HG03060 (cell line): ENCODE results near the gene BAZ2A.
"Not testable (repeated sequence)": the region's sequence is repeated elsewhere in the genome, so short reads cannot be mapped to it uniquely, and the experiment has no call there.

Experiments
- ATAC-seq: cut with Tn5 transposase; IDR thresholded peaks from one replicate; pipeline ENCODE4 v1.9.1; 2021; ENCODE audit warnings: low read depth, moderate number of reproducible peaks; ENCODE audit not compliant: unreplicated experiment

BAZ2A gene

GRCh38 chr12:56599797-56600196 is 30.3 kb downstream of the BAZ2A start:
- ATAC-seq: no peak

- ATAC-seq: no peak
Measured at GRCh38 chr12:56599041-56599440, 31.1 kb downstream of the BAZ2A start.

- ATAC-seq: no peak
Measured at GRCh38 chr12:56596815-56597214, 33.3 kb downstream of the BAZ2A start.

DNA sequence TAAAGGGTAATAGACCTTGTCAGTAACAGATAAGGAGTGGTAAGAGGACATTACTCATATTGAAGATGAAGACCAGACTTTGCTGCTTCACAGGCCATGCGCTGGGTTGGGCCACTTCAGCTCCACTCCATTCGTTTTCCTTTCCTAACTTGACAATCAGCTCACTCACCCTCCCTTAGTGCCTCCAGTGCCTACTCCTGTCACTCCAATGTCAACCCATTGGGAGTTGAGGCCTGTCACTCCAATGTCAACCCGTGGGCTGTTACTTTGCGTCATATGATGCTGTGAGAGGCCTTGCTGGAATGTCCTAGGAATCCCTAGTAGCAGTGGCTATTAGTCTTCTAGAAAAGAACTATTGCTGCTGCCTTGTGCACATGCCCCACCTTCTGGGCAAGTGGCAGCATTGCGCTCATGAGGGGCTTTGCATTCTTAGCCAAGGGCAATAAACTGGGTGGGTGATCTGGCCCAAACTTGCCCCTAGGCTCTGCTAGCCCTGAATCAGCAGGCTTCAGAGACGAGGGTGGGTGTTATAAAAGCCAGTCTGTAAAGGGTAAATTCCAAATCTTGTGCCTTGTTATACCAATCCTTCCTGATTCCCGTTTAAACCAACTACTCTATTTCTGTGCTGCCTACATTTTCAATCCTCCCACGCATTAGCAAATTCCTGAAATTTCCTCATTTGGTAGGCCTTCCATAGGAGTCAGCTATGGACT is 36.1 kb downstream of the BAZ2A start:
- no peak for ATAC-seq

- no peak for ATAC-seq
Measured at GRCh38 chr12:56591961-56592360, 38.2 kb downstream of the BAZ2A start.

GRCh38 chr12:56591126-56591525 is 39.0 kb downstream of the BAZ2A start:
- ATAC-seq: no peak

DNA sequence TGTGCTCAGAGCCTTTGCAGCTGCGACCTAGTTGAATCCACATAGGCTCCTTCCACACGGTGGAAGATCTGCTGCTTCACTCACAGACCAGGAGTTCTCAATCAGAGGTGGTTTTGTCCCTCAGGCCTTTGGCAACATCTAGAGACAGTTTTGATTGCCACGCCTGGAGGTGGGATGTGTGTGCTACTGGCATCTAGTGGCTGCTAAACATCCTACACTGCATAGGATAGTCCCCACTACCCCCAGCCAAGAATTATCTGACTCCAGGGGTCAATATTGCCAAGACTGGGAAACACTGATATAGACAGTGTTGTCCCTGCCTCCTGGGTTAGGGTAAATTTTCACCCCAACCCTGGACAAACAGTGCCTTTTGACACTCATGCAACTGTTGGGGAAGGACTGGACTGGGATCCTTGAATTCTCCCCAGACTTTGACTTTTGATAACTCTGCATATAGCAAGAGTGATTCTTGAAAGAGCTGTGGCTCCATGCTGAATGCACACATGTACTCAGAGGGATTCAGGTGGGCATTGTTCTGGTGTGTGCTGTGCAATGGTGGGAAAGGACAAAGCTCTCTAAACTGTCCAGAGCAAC is 39.8 kb downstream of the BAZ2A start:
- no peak for ATAC-seq

- ATAC-seq: no peak
Measured at GRCh38 chr12:56589783-56590182, 40.3 kb downstream of the BAZ2A start.

DNA sequence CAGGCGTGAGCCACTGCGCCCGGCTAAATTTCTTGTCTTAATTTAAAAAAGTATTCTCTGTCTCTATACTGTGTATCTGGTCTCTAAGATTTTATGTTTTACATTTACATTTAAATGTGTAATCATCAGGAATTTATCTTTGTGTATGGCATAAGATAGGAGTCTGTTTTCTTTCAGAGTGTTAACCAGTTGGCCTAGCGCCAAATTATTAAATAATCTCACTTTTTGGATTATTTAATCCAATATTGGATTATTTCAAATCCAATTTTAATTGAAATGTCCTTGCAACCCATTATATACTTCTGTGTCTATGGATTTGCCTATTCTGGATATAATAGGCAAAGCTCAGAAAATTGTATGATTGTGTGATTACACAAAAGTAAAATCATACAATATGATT is 45.0 kb downstream of the BAZ2A start:
- ATAC-seq: no peak

DNA sequence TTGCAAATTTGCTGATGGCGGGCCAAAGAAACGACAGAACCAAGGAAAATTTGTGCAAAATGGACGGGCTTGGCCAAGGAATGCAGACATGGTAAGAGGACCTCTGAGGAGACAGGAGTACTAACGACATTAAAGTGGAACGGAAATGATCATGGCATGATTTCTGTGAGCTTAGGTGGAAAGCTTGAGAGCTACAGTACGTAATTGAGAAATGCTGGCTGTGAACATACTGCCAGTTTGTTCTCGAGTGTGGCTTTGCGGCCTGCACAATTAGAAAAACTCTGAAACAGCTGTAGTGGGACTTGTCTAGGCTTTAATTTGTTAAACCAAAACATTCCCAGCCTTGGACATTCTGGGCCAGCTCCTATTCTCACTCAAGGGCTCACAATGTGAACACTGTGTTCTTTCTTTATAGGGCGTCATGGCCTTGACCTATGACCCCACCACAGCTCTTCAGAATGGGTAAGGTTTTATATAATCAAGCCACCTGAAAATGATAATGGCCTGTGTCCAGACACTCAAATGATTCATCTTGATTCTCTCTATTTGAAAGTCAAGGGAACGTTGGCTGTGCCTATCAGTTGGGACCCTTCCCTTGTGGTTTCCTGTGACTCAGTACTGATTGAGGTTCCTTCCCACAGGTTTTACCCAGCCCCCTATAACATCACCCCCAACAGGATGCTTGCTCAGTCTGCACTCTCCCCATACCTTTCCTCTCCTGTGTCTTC is 48.5 kb downstream of the BAZ2A start:
- ATAC-seq: no peak

- no peak for ATAC-seq
Measured at GRCh38 chr12:56578983-56579546, 51.1 kb downstream of the BAZ2A start.

DNA sequence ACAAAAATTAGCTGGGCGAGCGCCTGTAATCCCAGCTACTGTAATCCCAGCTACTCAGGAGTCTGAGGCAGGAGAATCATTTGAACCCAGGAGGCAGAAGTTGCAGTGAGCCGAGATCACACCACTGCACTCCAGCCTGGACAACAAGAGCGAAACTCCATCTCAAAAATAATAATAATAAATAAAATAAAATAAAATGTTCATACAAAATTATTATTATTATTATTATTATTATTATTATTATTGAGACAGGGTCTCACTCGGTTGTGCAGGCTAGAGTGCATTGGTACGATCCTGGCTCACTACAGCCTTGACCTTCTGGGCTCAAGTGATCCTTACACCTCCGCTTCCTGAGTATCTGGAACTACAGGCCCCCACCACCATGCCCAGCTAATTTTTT is 52.9 kb downstream of the BAZ2A start:
- ATAC-seq: not testable (repeated sequence)

GRCh38 chr12:56574210-56574609 is 55.9 kb downstream of the BAZ2A start:
- no peak for ATAC-seq

DNA sequence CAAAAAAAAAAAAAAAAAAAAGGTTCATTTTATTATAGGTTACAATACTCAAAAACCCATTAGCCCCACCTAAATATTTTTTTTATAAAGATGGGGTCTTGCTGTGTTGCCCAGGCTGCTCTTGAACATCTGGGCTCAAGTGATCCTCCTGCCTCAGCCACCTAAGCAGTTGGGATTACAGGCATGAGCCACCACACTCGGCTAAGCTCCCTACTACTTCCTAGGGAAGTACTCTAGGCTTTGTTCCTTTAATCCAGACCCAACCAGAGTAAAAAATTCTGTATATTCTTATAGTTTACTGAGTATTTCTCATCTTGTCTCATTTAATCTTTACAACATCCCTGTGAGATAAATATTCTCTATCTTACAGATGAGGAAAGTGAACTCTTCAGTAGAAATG is 57.8 kb downstream of the BAZ2A start:
- ATAC-seq: no peak

GRCh38 chr12:56571121-56571520 is 59.0 kb downstream of the BAZ2A start:
- ATAC-seq: no peak

- no peak for ATAC-seq
Measured at GRCh38 chr12:56568146-56568545, 62.0 kb downstream of the BAZ2A start.

DNA sequence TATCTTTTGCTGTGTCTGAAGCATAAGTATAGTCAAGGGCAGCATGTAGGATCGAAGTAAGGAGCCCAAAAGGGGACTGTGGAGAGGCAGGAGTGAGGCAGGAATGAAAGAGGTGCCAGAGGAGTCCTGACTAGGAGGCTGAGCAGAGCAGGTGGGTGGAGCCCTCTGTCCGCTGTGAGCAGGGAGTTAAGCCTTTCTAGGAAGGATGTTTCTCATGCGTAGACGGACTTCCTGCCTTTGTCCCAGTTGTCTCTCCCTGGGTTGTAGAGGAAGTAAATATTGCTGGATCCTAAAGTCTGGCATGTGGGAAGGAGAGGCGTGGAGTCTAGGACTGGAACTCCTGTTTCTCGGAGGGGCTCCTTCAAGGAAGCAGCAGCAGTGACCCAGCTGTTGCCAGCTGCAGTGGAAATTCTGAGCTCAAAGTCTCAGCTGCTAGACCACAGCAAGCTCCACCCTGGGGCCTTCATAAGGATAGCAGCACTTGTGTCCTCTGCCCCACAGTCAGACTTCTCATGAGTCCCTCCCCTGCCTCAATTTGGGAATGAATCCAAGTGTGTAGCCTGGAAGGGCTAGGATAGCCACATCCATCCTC is 64.5 kb downstream of the BAZ2A start:
- ATAC-seq: no peak

- no peak for ATAC-seq
Measured at GRCh38 chr12:56551070-56551469, 79.1 kb downstream of the BAZ2A start.

- no peak for ATAC-seq
Measured at GRCh38 chr12:56546680-56547079, 83.4 kb downstream of the BAZ2A start.
